ENCODE data around the gene TRIP13.

The TRIP13 gene

GRCh38 chr5:956941-957747 is 64.5 kb downstream of the TRIP13 start:
- DNase-seq, result no peak

DNA sequence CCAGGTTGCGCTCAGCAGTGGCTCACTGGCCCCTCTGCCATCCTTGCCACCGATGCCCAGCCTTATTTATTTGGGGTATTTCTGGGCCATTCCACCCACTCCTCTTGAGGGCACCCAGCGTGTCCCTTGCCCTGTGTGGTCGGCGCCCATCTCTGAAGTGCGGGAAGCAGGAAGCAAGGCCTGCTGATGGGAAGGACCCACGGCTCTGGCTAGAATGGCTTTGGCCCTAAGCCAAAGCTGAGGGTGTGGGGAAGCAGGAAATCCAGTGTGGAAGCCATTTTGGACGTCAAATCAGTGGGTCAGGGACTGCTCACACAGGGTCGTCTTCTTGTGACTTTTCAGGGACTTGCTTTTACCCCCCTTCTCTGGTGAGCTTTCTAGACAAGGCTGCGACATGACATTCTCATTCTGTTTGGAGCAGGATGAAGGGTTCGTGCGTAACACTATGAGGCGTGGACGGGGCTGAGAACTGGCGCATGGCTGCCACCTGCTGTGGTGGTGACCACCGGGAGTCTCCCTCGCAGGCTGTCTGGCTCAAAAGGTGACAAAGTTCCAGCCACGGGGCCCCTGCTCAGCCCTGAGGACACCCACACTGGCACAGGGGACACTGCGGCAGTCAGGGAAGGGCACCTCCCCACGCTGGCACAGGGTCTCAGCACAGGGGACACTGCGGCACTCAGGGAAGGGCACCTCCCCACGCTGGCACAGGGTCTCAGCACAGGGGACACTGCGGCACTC is 65.2 kb downstream of the TRIP13 start:
- no peak for DNase-seq

GRCh38 chr5:958701-959571 is 66.3 kb downstream of the TRIP13 start:
- DNase-seq, result no peak

DNA sequence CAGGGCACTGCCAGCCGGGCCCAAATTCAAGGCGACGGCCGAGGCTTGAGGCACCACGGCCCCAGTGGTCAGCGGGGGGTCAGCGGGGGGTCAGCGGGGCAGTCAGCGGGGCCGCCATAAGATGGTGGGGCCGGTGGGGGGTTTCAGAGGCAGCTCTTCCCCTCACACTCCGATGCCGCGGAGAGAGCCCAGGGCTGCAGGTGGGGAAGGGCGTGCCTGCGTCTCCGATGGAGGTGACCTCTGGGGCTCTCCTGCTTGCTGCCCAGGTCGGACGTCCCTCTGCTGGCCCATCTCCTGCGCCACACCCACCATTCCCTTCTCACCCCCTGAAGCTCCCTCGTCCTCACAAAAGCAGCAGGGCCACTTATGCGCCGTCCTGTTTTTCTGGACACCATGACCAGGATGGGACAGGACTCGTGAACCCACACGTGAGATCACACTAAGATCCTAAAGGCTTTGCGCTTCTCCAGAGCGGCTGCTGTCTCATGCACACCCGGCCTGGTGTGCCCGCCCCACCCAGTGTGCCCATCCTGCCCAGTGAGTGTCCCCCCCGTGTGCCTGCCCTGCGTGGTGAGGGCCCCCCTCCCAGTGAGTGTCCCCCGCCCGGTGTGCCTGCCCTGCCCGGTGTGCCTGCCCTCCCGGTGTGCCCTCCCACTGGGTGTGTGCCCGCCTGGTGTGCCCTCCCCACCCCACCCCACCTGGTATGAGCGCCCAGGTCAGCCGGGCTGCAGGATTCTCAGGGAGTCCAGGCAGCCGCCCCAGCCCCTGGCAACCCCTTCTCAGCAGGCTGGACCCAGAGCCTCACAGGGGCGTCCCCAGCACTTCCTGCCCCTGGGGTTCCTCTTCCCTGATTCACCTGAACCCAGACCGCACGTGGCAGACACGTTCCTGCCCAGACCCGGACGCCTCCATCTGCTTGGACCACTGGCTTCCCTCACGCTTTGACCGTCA is 67.2 kb downstream of the TRIP13 start:
- DNase-seq, result no peak

GRCh38 chr5:960551-960950 is 67.9 kb downstream of the TRIP13 start:
- DNase-seq, result no peak

DNA sequence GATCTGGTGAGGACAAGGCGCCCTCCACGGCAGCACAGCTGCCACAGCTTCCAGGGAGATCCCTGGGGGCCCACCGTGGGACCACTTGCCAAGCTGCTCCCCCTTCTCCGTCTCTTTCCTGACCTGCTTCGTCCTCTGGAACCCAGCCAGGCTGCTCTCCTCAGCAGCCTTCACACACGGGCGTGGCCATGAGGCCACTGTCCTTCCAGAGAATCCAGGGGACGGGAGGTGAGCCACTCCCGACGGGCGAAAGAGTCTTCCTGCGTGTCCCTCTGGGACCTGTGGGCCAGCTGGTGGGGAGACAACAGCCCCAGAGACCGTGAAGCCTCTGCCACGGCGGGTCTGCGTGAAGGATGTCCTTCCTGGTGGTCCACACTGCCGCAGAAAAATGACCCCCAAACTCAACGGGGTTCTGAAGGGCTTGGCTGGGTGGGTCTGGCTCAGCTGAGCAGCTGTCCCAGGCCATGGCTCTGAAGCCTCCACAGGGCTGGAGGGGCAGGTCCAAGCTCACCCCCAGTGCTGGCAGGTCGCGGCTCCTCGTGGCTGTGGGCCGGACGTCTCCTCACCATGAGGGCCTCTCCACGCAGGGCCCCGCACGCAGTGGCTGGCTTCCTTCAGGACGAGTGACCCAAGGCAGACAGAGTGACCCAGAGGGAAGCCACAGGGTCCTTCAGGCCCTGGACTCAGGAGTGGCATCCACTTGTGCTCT is 68.5 kb downstream of the TRIP13 start:
- DNase-seq, result no peak

- DNase-seq, result no peak
These were observed 69.1 kb downstream of the TRIP13 start for GRCh38 chr5:961711-962240.

DNA sequence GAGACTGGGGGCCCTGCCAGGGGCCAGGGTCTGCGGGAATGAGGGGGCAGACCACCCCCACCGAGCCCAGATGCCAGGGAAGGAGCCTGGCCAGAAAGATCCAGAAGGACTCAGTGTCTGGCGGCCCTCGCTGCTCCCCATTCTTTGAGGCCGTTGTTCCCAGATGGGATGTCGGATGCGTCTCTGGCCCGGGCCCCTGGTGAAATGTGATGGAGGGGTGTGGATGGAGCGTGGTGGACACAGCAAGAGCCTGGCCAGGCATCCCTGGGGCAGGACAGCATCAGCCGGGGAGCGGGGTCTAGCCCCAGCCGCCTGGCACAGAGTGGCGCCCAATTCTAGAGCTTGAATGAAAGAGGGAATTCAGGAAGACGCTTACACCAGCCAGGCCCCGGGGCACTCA is 69.7 kb downstream of the TRIP13 start:
- DNase-seq, result no peak

DNA sequence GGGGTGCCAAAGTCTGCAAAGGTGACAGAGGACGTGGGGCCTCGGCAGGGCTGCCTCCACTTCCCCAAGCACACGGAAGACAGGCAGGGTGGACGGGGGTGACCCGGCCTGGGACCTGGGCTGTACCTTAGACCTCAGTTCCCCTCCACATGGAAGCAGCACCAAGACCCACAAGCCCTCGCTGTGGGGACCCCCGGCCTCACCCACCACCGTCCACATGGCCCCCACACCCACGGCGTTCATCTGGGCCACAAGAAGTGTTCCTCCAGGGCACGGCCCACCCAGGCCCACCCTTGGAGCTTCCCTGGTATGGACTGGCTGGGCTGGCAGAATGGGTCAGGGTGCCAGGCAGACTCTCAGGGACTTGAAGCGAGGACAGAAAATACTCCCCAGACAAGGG is 70.1 kb downstream of the TRIP13 start:
- DNase-seq, result no peak

GRCh38 chr5:963310-963672 is 70.6 kb downstream of the TRIP13 start:
- DNase-seq, result no peak

DNA sequence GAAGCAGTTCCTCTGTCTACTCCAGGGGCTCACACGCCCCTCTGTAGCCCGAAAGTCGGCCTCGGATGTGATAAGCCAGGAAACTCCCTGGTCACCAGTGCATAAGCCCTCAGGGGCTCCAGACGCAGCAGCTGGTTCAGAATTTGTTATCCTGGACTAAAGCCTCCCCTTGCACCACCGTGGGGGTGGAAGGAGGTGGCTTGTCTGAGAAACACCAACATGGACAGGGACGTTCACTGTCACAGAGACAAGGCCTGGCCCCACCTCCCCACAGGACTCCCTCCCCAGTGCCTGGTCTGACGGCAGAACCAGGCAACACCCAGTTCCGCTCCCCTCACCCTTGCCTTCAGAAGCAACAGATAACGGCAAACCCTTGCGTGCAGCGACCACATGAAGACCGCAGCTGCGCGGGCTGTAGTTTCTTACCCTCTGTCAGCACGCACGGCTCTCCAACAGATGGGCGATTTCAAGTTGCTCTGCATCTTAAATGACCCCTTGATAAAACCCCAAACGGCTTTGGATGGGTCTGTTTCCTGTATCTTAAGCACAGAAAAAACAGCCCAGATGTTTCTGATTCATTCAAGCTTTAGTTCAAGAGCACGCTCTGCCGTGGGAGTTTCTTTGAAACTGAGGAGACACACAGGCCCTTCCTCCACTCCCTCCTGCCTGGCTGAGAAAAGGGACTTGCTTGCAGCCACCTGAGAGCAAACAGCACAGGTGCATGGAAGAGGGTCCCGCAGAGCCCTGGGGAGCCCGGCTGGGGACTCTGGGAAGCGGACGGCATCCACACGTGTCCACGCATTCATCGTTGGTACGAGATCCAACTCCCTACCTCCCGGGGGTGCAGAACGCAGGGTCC is 71.2 kb downstream of the TRIP13 start:
- DNase-seq, result no peak

DNA sequence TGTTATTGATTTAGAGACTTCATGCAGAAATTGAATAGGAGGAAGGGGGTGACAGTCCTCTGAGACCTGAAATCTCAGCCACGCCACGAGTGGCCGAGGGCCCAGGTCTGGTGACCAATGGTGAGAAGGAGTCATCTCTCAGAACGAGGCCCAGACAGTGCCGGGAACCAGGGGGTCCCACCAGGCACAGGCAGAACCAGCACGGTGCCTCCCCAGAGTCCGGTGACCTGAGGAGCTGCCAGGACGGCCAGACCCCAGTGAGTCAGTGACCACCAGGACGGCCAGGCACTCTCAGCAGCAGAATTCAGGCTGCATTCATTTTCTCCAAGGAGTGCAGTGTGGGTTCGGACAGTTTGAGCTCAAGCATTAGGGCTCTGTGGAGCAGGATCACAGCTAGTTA is 72.1 kb downstream of the TRIP13 start:
- DNase-seq, result no peak

DNA sequence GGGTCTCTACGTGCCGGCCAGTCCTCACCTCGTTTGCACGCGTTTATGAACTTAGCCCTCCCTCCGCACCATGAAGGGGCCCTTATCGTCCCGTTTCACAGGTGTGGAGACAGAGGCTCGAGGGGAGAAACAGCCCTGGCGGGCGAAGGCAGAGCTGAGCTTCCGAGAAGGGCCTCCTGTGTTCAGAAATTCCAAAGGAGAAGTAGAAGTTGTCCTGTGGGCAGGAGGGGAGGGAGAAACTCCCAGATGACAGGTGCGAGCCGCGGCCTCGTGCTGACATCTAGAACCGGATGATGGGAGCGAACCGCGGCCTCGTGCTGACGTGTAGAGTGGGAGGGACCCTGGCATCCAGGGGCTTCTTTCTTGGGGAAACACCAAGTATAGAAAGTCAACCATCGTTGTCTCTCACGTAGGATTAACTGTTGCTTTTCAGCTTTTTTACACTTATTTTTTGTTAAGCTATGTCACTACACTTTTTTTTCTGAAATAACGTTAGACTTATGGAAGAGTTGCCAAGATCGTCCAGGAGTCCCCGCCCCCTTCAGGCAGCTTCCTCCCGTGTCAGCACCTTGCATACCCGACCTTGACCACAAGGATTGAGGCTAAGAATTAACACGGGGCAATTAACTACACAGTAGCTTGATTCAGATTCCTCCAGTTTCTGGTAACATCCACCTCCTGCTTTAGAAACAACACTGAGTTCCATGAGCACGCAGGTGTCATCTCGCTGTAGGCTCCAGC is 73.1 kb downstream of the TRIP13 start:
- DNase-seq, result no peak

- no peak for DNase-seq
These were observed 73.6 kb downstream of the TRIP13 start for GRCh38 chr5:966345-966710.

DNA sequence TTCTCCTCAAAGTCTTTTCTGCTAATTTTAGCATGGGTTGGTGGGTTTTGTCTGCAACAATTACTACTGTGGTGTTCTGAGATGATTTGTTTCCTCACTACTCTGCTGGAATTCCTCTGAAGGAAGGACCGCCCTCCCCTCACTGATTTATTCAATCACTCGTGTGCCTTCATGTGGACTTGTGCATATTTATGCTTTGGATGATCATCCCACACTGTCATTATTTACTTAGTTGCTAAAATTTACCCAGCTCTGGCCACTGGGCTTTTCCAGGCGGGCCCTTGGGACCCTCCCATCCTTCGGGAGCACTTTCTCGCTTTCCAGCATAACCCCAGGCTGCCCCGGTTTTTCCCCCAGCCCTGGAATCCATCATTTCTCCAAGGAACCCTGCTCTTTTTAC is 74.3 kb downstream of the TRIP13 start:
- DNase-seq, result no peak
